Measurements from ENCODE around the gene SNRPD3.
"Not testable (repeated sequence)": the region's sequence is repeated elsewhere in the genome, so short reads cannot be mapped to it uniquely, and the experiment has no call there.

SNRPD3 gene

DNA sequence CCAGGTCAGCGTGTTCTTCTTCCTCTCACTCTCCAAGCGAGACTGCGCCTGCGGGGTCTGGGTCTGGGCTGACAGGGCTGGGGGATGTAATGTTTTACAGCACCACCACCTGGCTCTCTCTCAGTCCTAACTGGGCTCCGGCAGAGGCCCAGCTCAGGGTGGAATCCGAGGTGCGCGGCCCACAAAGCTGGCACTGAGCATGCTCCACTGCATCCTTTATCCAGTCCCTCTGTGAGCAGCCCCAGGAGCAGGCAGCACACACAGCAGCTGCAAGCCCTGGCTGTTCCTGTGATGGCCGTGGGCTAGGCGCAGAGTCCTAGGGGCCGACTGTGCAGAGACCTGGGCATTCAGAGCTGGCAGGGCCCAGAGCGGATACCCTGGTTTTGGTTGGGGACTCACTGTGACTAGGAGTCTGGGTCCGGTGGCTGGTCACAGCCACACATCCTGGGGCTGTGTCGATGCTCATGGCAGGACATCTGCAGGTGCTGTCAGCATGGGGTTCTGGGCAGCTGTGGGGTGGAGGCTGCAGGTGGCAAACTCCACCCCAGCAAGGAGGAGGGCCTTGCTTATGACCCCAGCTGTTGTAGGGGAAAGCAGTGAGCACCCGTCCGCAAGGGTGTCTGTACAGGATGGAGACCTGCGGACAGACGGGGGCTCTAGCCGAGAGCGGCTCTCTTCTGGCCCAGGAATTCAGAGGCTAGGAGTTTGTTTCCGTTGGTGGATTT is 33.1 kb downstream of the SNRPD3 start:
- in situ Hi-C loops (cut with MboI; ENCODE audit: low sequenced_read_pairs) = no loop called here

DNA sequence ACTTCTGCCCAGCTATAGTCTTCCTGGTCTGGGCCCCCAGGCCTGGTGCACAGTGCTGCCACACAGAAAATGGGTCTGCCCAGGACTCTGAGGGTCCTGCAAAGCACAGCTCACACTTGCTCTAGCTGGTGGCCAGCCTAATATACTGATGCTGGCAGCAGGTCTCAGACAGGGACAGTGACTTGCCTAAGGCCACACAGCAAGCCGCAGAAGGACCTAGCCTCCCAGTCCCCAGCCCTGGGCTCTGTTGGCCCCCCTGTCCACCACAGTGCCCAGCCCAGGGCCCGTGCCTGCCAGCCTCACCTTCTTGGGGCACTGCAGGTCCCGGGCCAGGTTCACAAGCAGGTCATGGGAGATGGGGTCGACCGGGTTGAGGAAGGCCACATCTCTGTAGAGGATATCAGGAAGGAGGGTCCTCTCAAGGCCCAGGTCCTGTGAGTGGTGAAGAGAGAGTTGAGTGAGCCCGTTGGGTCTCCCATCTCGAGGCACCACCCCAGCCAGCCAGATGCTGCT is 33.8 kb downstream of the SNRPD3 start:
- in situ Hi-C loops (cut with MboI; ENCODE audit: low sequenced_read_pairs) = no loop called here

DNA sequence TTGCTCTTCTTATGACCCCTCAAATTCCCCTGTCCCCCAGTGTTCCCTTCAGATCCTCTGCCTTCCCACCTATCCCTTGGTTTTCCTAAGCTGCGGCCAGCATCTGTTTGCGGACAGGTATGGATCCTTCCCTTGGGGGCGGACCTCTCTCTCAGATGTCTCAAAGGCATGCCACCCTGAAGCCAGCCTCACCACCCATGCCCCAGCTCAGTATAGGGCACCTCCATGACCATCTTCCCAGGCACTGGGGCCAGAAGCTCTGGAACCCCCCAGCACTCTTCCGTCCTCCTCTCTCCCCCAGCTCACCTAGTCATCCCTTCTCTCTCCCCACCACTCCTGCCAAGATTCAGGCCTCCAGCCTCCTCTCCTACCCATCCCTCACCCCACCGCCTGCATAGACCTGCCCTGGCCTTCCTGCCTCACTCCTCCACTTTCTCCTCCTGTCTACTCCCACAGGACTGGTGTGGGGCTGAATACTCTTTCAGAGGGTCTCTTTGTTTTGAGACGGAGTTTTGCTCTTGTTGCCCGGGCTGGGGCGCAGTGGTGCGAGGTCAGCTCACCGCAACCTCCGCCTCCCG is 34.9 kb downstream of the SNRPD3 start:
- in situ Hi-C loops (cut with MboI; ENCODE audit: low sequenced_read_pairs) = no loop called here

DNA sequence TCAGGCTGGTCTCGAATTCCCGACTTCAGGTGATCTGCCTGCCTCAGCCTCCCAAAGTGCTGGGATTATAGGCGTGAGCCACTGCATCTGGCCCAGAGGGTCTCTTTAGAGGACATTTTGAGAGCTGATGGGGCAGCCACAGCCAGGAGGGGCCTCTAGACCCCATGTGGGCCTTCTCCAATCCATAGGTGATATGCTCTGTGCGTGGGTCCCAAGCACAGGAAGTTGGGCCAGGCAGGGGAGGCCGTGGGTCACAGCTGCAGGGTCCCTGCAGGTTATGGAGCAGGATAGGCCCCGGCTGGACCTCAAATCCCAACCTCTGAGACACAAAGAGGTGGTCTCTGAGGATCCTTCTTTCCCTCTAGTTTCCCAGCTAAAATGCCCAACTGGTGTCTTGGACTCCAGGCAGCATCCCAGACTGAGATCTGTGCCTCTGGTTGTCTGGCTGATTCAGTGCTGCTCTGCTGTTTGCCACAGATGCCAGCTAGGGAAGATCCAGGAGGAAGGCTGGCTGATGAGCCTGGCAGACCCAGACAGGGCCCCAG is 35.6 kb downstream of the SNRPD3 start:
- in situ Hi-C loops (cut with MboI; ENCODE audit: low sequenced_read_pairs) = no loop called here

DNA sequence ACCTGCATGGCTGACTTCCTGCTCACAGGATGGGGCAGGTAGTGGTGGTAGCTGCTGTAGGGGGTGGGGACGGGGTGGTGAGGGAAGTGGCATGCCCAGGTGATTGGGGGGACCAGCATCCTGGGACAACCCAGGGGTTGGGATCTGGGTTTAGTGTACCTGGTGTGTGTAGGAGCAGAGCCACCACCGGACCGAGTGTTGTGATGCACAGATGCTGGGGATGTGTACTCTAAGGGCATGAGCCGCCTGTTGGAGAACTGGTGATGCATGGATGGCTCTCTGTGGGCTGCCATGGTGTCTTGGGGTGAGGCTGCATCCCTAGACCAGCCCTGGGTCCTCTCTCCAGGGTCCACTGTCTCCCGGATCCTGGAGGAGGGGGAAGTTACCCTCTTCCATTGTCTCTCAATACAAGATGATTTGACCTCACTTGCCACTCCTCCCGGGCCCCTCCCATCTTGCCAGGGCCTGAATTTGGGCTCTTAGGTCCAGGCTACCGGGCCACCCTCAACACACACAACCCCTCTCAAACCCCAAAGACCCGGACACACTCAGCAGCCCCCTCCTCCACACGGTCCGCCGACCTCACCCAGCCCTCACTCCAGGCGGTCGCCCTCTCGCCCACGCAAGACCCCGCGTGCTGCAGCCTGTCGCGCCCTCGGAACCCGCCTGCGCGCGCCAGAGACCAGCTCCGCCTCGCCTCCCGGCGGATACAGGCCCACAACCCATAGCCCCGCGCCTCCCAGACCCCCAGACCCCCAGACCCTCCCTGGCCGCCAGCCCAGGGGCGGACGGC is 36.5 kb downstream of the SNRPD3 start:
- in situ Hi-C loops (cut with MboI; ENCODE audit: low sequenced_read_pairs) = no loop called here

DNA sequence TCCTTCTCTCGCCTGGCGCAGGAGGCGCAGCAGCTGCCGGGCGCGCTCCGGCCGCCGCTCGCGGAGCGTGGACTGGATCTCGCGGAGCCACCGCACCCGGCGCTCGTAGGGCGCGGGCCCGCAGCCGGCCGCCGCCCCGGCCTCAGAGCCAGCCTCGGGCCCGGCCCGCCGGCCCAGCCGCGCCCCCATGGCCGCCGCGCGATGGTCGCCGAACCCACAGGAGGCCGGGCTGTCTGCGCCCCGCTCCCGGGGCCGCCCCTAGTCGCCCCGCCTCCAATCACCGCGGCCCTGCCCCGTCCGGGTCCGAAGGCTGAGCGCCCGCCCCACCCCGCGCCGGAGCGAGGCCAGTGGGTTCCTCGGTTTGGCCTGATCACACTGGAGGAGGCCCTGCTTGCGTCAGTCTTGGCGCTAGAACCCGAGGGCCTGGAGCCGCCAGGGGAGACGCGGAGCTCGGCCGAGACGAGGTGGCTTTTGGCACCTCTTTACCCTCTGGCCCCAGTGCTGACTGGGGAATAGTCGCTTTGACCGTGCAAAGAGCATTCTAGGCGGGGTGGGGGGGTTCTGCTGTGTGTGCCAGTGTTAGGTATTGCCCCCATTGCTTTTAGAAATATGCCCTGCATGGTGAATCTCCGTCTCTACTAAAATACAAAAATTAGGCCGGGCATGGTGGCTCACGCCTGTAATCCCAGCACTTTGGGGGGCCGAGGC is 37.2 kb downstream of the SNRPD3 start, which contains the start of gene LRRC75B:
Gene LRRC75B (minus strand): TSS at position 223 of the 708 bp plus-strand sequence. CDS start 34 bp downstream, at position 189.
- in situ Hi-C loops (cut with MboI; ENCODE audit: low sequenced_read_pairs) = no loop called here

DNA sequence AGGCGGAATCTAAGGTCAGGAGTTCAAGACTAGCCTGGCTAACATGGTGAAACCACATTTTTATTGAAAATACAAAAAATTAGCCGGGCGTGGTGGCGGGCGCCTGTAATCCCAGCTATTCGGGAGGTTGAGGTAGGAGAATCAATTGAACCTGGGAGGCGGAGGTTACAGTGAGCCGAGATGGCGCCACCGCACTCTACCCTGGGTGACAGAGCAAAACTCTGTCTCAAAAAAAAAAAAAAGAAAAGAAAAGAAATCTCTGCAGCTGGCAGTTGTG is 37.7 kb downstream of the SNRPD3 start:
- in situ Hi-C loops (cut with MboI; ENCODE audit: low sequenced_read_pairs) = not testable (repeated sequence)

DNA sequence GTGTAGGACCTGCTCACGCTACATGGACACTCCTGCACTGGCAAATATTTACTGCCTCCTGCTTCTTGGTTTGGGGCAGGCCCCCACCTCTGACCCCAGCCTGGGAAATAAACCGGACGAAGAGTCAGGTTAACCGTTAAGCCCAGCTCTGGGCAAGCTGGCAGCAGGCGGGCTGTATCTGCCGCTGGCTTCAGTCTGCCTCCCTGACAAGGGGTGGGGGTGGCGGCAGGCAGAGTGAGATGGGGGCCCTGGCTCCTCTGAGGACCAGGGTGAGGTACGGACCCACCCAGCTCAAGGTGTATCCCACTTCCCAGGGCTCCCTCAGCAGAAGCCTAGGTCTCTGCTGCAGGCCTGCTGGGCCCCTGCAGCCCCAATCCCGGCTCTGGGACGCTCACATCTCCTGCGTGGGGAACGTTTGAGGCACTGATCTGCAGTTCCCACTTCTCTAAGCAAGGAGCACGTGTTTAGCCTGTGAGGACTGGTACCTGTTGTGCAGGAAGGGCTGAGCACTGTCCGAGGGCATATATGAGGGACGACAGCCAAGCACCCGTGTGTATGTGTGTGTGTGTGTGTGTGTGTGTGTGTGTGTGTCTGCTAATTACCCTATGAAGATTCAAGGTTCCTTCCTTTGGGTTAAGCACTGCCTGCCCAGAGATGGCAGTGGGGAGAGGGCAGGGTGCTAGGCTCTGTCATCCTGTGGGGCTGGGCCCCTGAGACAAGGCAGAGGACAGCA is 38.2 kb downstream of the SNRPD3 start:
- in situ Hi-C loops (cut with MboI; ENCODE audit: low sequenced_read_pairs) = no loop called here

DNA sequence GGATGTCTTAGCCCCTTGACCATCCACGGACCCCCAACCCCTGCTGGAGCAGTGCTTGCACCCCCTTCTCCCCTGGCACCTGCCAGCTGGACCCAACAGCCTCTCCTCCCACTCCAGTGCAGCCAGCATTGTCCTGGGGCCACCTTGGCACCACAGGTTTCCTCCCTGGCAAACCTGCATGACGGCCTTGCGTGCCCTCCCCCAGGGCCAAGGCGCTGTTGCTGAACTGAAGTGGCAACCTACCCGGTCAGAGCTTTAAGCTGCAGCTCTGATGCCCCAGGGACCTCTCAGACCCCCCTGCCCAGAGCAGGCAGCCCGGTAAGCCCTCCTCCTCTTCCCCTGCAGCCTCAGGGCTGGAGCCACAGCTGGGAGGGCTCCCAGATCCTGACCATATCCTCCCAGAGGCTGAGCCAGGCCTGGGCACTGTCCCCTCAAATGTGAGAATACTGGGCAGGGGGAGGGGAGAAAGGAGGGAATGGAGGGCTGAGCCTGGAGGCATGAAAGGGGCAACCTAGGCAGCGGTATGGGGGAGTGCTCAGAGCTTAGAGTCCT is 38.8 kb downstream of the SNRPD3 start:
- in situ Hi-C loops (cut with MboI; ENCODE audit: low sequenced_read_pairs) = no loop called here

DNA sequence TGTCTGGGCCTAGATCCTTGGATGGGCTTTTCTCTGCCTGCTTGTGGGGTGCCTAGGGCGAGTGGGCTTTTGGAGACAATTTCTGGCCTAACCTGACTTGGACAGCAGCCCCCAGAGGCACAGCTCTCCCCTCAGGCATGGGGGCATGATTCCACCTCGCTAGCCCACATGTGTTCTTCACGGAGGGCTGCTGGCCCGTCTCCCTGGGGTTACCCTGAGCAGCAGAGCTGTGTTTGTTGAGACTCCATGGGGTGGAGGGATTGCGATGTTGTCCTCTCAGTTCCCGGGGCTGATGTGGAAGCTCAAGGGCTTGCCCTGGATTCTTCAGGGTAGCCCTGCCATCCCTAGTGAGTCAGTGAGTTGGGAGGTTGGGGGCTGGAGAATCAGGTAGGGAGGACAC is 39.4 kb downstream of the SNRPD3 start:
- in situ Hi-C loops (cut with MboI; ENCODE audit: low sequenced_read_pairs) = no loop called here

DNA sequence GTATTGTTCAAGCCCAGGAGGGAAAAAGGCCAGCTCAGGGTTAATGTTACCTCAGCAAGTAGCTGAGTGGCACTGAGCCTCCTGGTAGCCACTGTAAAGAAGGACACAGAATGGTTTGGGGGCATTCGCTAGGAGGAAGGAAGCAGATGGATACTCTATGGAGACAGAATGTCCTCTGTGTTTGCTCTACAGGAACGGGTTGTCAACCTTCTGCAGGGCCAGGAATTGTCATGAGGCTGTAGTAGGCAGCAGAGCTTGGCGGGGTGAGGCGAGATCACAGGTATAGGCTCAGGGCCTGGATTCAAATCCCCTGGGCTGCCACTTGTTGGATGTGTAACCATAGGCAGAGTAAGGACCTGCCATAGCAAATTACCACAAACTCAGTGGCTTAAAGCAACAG is 40.1 kb downstream of the SNRPD3 start:
- in situ Hi-C loops (cut with MboI; ENCODE audit: low sequenced_read_pairs) = no loop called here

DNA sequence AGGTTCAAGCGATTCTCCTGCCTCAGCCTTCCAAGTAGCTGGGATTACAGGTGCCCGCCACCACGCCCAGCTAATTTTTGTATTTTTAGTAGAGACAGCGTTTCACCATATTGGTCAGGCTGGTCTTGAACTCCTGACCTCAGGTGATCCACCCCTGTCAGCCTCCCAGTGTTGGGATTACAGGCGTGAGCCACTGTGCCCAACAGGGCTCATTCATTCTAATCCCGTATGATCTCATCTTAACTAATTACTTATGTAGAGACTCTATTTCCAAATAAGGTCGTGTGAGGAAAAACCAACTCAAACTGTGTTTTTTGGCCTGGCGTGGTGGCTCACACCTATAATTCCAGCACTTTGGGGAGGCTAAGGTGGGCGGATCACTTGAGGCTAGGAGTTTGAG is 41.3 kb downstream of the SNRPD3 start:
- in situ Hi-C loops (cut with MboI; ENCODE audit: low sequenced_read_pairs) = not testable (repeated sequence)

DNA sequence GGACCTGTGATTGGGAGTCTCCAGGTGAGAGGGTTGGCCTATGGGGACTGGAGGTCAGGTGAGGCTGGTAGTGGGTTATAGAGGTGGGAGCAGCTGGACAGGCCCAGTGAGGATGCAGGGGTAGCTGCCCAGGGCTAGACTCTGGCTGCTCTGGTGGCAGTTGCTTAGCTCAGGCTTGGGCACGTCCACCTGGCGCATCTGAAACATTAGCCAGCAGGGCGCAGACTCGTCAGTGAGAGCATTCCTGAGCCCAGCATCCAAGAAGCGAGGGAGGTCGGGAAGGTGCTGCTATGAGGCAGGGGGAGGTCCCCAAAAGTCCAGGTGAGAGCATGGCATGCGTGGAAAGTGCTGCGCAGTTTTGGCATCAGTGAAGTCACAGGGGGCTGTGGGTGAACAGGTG is 43.7 kb downstream of the SNRPD3 start:
- in situ Hi-C loops (cut with MboI; ENCODE audit: low sequenced_read_pairs) = no loop called here

DNA sequence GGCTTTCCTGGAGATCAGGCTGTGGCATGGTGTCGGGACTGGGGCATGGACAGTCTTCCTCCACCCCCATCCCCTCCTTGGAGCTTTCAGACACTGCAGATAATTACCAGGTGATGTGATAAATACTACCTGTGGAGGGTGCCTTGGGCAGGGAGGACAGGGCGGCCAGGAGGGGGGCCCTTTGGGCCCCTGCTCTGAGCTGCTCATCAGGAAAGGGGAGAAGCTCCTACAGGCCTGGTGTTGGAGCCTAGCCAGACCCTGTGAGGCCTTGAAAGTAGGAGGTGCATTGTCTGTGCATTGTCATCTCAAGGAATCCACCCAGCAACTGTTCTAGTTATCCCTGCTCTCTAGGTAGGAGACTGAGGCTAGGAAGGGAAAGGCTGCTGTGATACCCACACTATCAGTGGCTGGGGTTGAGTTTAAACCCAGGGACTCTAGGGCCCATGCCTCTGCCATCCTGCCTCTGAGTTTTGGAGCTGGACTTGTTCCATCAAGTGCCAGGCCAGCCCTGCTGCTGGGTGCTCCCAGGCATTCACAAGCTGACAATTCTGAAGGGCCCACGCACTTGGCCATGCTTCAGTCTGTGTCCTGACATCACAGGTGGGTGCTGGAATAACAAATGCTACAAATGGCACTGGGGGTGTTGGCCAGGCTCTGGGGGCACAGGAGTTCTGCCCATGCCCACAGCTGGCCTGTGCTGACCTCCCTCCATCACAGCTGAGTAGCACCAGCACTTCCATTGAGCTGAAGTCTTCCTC is 44.3 kb downstream of the SNRPD3 start:
- in situ Hi-C loops (cut with MboI; ENCODE audit: low sequenced_read_pairs) = not testable (repeated sequence)

DNA sequence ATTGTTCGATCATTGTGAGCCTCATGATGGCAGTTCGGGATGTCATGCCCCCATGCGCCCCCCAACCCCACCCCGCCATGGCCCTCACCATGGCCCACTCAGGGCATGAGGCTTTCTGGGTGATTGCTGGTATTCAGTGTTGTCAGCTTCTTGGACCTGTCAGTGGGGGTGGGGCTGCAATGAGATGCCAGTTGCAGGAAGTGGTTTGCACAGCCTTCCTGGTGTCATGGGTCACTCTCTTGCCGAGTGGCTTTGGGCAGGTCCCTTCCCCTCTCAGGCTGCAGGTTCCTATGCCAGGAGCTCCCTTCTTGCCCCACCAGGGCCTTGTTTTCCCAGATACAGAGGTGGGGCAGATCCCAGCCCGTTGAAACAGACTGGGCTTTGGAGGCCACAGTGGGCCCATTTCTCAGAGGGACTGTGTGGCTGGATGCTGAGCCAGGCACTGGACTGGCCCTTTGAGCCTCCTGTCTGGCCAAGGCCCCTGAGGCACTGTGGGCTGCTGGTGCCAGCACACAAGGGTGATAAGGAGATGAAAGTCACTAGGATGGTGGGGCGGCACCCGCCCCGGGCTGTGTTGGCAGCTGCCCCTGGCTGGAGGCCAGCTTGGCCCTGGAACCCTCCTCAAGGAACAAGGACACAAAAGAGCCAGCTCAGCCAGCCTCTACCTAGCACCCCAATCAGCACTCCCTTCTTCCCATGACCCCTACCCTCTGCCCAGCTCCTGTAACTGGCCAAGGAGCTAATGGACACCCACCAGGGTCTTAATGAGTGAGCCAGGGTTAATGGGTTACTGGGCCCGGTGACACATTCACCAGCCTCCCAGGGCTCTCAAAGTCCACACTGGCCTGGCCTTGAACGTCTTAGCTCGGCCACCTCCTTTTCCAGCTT is 45.7 kb downstream of the SNRPD3 start:
- in situ Hi-C loops (cut with MboI; ENCODE audit: low sequenced_read_pairs) = no loop called here

DNA sequence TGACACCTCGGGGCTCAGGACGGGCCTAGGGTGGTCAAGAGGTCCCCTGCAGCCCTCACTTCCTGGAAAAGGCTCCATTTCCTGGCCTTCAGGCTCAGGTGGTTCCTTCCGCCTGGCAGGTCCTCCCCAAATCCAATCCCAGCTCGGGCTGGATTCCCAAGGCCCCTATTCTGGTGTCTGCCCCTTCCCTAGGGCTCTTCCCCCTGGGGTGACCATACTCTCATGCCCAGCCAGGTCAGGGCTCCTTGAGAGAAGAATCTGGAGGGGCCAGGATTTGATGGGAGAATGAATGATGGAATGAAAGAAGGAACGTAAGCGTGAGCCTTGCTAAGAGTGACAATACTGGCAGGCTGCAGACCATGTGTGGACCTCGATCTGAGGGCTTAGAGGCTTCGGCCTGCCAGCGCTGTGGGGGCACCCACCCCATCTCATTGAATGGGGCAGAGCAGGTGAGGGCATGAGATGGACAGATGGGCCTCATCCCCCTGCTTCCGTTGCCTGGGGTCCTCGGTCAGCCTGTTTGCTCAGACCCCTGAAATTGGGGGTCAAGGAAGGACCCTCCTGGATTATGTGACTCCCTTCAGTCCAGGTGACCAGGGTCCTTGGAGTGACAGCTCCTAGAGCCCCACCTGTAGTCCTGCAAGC is 46.4 kb downstream of the SNRPD3 start:
- in situ Hi-C loops (cut with MboI; ENCODE audit: low sequenced_read_pairs) = not testable (repeated sequence)

DNA sequence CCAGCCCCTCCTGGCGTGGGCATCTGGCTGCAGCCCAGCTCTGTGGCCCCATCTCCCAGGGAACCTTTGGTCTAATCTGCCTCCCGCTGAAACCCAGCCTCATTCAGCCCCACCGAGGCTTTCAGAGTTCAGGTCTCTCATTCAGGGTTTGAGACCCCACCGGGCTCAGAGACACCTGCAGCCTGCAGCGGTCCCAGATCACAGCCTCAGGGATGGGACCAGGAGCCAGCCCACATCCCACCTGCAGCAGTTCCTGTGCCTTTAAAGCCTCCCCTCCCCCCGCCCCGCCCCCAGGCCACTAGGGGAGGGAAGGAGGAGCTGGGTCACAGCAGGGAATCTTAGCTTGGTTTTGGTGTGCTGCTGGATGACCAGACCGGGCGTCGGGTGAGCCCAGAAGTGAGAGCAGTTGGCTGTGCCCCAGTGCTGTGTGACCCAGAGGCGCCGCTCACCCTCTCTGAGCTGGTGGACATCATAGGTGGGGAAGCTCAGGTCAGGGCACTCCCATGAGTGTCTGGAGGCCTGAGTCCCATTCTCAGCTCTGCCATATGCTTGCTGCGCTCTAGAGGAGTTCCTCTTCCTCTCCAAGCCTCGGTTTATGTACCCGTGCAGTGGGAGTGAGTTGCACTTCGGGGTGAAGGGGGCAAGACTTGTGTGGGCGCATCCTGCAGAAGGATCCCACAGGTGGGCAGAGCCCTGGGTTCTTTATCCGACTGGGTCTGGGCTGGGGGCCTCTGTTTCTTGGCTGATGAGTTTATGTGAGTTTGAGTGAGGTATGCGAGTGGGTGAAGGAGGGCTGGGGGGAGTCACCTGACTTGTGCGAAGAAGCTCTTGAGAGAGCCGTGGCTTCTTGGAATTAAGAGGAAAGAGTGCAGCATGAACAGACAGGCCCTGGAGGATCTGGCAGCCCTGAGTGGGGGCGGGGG is 47.3 kb downstream of the SNRPD3 start, which contains the start of gene GGT1:
Gene GGT1 (plus strand): TSS at position 347 of the 923 bp plus-strand sequence. CDS start 7,889 bp downstream, outside the sequence.
- in situ Hi-C loops (cut with MboI; ENCODE audit: low sequenced_read_pairs) = not testable (repeated sequence)
